Brain microvascular endothelial cell (primary cell): Measurements from ENCODE around the gene GLT8D2.

Experiments used
- DNase-seq: peaks from one replicate; pipeline ENCODE4 v3.0.0-alpha.2; 2020
- H3K27ac ChIP-seq: fragments of 250-450 bp; sonication (Bioruptor Pico); 2 replicates; pipeline ENCODE4 v1.5.1; 2020; ENCODE audit warnings: mild to moderate bottlenecking, moderate library complexity
- H3K27me3 ChIP-seq: fragments of 250-450 bp; sonication (Bioruptor Pico); replicated peaks from 2 replicates; pipeline ENCODE4 v1.5.1; 2020; ENCODE audit warnings: mild to moderate bottlenecking
- H3K36me3 ChIP-seq: fragments of 250-450 bp; sonication (Bioruptor Pico); replicated peaks from 2 replicates; pipeline ENCODE4 v1.5.1; 2020; ENCODE audit warnings: mild to moderate bottlenecking
- H3K4me3 ChIP-seq: 2 replicates; pipeline ENCODE4 v1.5.1; 2011; ENCODE audit warnings: low read depth, mild to moderate bottlenecking, control low read depth, low read length, moderate library complexity
- in situ Hi-C: cut with HindIII; loops from 2 replicates; pipeline ENCODE4 v1.10.0; 2017; ENCODE audit warnings: low sequenced_read_pairs, low pct_ligation_motif_present
- TF ChIP-seq, protein P1 (sequence below): IDR thresholded peaks from 2 replicates; pipeline ENCODE4 v1.5.1; 2011; ENCODE audit warnings: low read depth, mild to moderate bottlenecking, moderate library complexity, low read length, control low read depth, inconsistent platforms; ENCODE audit errors: missing control alignments

GLT8D2 gene

GRCh38 chr12:103973909-103974308, 76.1 kb downstream of the GLT8D2 start:
- TF ChIP-seq, protein P1, sequence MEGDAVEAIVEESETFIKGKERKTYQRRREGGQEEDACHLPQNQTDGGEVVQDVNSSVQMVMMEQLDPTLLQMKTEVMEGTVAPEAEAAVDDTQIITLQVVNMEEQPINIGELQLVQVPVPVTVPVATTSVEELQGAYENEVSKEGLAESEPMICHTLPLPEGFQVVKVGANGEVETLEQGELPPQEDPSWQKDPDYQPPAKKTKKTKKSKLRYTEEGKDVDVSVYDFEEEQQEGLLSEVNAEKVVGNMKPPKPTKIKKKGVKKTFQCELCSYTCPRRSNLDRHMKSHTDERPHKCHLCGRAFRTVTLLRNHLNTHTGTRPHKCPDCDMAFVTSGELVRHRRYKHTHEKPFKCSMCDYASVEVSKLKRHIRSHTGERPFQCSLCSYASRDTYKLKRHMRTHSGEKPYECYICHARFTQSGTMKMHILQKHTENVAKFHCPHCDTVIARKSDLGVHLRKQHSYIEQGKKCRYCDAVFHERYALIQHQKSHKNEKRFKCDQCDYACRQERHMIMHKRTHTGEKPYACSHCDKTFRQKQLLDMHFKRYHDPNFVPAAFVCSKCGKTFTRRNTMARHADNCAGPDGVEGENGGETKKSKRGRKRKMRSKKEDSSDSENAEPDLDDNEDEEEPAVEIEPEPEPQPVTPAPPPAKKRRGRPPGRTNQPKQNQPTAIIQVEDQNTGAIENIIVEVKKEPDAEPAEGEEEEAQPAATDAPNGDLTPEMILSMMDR, result no peak
- H3K36me3 ChIP-seq, result peaks cover 23% of the 10 kb centered on the region
- no peak overlapping the region for H3K4me3 ChIP-seq
- H3K27ac ChIP-seq, result no peak overlapping the region
- in situ Hi-C loops, result no loop called here
- no peak for DNase-seq
- H3K27me3 ChIP-seq, result no peaks in the 10 kb centered on the region

- H3K4me3 ChIP-seq, result no peak overlapping the region
- H3K27ac ChIP-seq, result peak overlapping the region; percentile 41
Measured at GRCh38 chr12:103969391-103969790, 80.6 kb downstream of the GLT8D2 start.

DNA sequence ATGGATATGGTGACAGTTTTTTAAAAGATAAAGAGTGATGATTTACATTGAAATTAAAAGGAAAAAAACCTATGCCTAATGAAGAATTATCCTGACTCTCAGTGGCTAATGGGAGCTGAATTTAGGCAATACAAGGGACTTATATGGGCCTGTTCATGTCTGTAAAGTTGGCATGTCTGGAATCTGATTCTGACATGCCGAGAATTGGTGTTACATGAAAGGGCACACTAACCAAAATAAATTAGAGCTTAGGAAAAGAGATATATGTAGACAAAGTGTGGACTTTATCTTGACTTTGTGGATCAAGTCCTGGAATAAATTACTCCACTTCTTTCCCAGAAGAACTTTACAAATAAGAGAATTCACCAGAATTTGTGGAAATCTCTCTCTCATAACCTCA, 83.3 kb downstream of the GLT8D2 start:
- TF ChIP-seq, protein P1, result no peak
- Histone ChIP-seq H3K36me3 (no peaks in the 10 kb centered on the region), H3K27ac (peak overlapping the region; percentile 93), H3K4me3 (peak overlapping the region; percentile 95), H3K27me3 (no peaks in the 10 kb centered on the region)
- in situ Hi-C loops, result no loop called here
- no peak for DNase-seq

More at GRCh38 chr12:103969391-103969790, 80.6 kb downstream of the GLT8D2 start:
- DNase-seq, result peak; percentile 37
- no peaks in the 10 kb centered on the region for H3K27me3 ChIP-seq
- peaks cover 4% of the 10 kb centered on the region for H3K36me3 ChIP-seq
- in situ Hi-C loops, result no loop called here
- TF ChIP-seq, protein P1, result no peak

GRCh38 chr12:103965590-103966504, 84.1 kb downstream of the GLT8D2 start, which contains the start of gene TDG:
TSS of gene TDG (plus strand) at chr12:103965872. CDS start at chr12:103966038, 166 bp downstream.
- TF ChIP-seq, protein P1, result peak; percentile 9
- Histone ChIP-seq H3K27me3 (no peaks in the 10 kb centered on the region), H3K27ac (peak within 1 kb of the TSS; percentile 93), H3K36me3 (no peaks in the 10 kb centered on the region), H3K4me3 (peak within 1 kb of the TSS; percentile 95)
- in situ Hi-C loops, result no loop called here
- DNase-seq, result peak; percentile 99

- in situ Hi-C loops, result no loop called here
- Histone ChIP-seq H3K27ac (peak overlapping the region; percentile 93), H3K27me3 (no peaks in the 10 kb centered on the region), H3K36me3 (no peaks in the 10 kb centered on the region), H3K4me3 (peak overlapping the region; percentile 95)
- TF ChIP-seq, protein P1, result no peak
- DNase-seq, result no peak
Measured at GRCh38 chr12:103965255-103965589, 84.8 kb downstream of the GLT8D2 start.
